ENCODE data around the gene B3GNT8. TPM values are rescaled to one million over a fixed set of nuclear protein-coding genes. Genes with fewer than 3 reads are reported as not detected.
A peak's percentile ranks its signal among the peaks of the same experiment; 100 is the strongest.
"Not testable (repeated sequence)": the region's sequence is repeated elsewhere in the genome, so short reads cannot be mapped to it uniquely, and the experiment has no call there.

Gene B3GNT8
- polyA plus RNA-seq, 10 donors, result 0.47 to 2.5 (median 1.7) TPM

GRCh38 chr19:41395355-41395754 is 31.8 kb downstream of the B3GNT8 start:
- DNase-seq, result no peak

- DNase-seq, result no peak
These were observed 34.4 kb downstream of the B3GNT8 start for GRCh38 chr19:41392775-41393174.

- DNase-seq, result no peak
These were observed 35.6 kb downstream of the B3GNT8 start for GRCh38 chr19:41391618-41392017.

GRCh38 chr19:41386442-41386841 is 40.7 kb downstream of the B3GNT8 start:
- no peak for DNase-seq

- DNase-seq, result no peak
These were observed 42.8 kb downstream of the B3GNT8 start for GRCh38 chr19:41384351-41384750.

- DNase-seq, result not testable (repeated sequence)
These were observed 45.6 kb downstream of the B3GNT8 start for GRCh38 chr19:41381536-41381935.

- DNase-seq, result peak in 1 of 3 donors; percentile 45
These were observed 49.0 kb downstream of the B3GNT8 start for GRCh38 chr19:41377977-41378709.

GRCh38 chr19:41376998-41377365 is 50.2 kb downstream of the B3GNT8 start:
- peak in 1 of 3 donors; percentile 33 for DNase-seq

- DNase-seq, result peak in 1 of 3 donors; percentile 72
These were observed 50.8 kb downstream of the B3GNT8 start, which contains the start of gene TMEM91 for GRCh38 chr19:41376241-41376997. Gene TMEM91, plus strand, starts transcription at chr19:41376533. Its CDS starts 1,777 bp downstream, at chr19:41378310.

Other genes starting within 250 kb of the B3GNT8 start
- gene CYP2S1, start 234.2 kb downstream of the B3GNT8 start, polyA plus RNA-seq (ENCODE audit: insufficient read length in 10 of 10), result 1 to 10 TPM in 2 of 10 donors, under 1 TPM in 8; 0.21 to 2.2 (median 0.49) TPM
- 10 to 100 TPM; 23.4 to 37.7 (median 28.1) TPM for gene AXL, start 208.2 kb downstream of the B3GNT8 start, polyA plus RNA-seq (ENCODE audit: insufficient read length in 10 of 10)
- gene HNRNPUL1, start 163.0 kb downstream of the B3GNT8 start, polyA plus RNA-seq (ENCODE audit: insufficient read length in 10 of 10), result 100 to 1,000 TPM; 141 to 171 (median 152) TPM
- gene CCDC97, start 117.2 kb downstream of the B3GNT8 start, polyA plus RNA-seq (ENCODE audit: insufficient read length in 10 of 10), result 10 to 100 TPM; 31.3 to 35.7 (median 33.2) TPM
- 10 to 100 TPM; 13.0 to 26.7 (median 20.0) TPM for gene TGFB1, start 73.5 kb downstream of the B3GNT8 start, polyA plus RNA-seq (ENCODE audit: insufficient read length in 10 of 10)
- 1 to 10 TPM; 1.6 to 3.5 (median 2.2) TPM for gene B9D2, start 63.2 kb downstream of the B3GNT8 start, polyA plus RNA-seq (ENCODE audit: insufficient read length in 10 of 10)
- 10 to 100 TPM in 1 of 10 donors, 1 to 10 TPM in 9; 2.2 to 10.7 (median 3.9) TPM for gene TMEM91, start 50.8 kb downstream of the B3GNT8 start, polyA plus RNA-seq (ENCODE audit: insufficient read length in 10 of 10)
- 10 to 100 TPM; 10.3 to 20.2 (median 14.5) TPM for gene EXOSC5, start 30.0 kb downstream of the B3GNT8 start, polyA plus RNA-seq (ENCODE audit: insufficient read length in 10 of 10)
- 10 to 100 TPM; 15.1 to 32.4 (median 27.3) TPM for gene BCKDHA, start 29.6 kb downstream of the B3GNT8 start, polyA plus RNA-seq (ENCODE audit: insufficient read length in 10 of 10)
- gene DMAC2, start 12.5 kb upstream of the B3GNT8 start, polyA plus RNA-seq (ENCODE audit: insufficient read length in 10 of 10), result 10 to 100 TPM; 34.1 to 43.7 (median 39.3) TPM
- gene ERICH4, start 15.8 kb upstream of the B3GNT8 start, polyA plus RNA-seq (ENCODE audit: insufficient read length in 10 of 10), result under 1 TPM in 5 of 10 donors, not detected in 5; 0.16 to 0.50 (median 0.22) TPM
- gene CEACAM21, start 148.8 kb upstream of the B3GNT8 start, polyA plus RNA-seq (ENCODE audit: insufficient read length in 10 of 10), result 1 to 10 TPM in 9 of 10 donors, under 1 TPM in 1; 0.72 to 3.4 (median 1.7) TPM
- gene CEACAM4, start 199.7 kb upstream of the B3GNT8 start, polyA plus RNA-seq (ENCODE audit: insufficient read length in 10 of 10), result under 1 TPM in 4 of 10 donors, not detected in 6; 0.12 to 0.52 (median 0.34) TPM

Data from muscle of back (tissue), 11 donors.